AG20443 (cell line): Measurements from ENCODE around the gene YAE1.

Experiments
- DNase-seq: peaks from one replicate; pipeline ENCODE4 v3.0.0; 2012; ENCODE audit warnings: low spot score, mixed read lengths

YAE1 gene

GRCh38 chr7:39608278-39608677 is 42.1 kb downstream of the YAE1 start:
- DNase-seq: no peak

DNA sequence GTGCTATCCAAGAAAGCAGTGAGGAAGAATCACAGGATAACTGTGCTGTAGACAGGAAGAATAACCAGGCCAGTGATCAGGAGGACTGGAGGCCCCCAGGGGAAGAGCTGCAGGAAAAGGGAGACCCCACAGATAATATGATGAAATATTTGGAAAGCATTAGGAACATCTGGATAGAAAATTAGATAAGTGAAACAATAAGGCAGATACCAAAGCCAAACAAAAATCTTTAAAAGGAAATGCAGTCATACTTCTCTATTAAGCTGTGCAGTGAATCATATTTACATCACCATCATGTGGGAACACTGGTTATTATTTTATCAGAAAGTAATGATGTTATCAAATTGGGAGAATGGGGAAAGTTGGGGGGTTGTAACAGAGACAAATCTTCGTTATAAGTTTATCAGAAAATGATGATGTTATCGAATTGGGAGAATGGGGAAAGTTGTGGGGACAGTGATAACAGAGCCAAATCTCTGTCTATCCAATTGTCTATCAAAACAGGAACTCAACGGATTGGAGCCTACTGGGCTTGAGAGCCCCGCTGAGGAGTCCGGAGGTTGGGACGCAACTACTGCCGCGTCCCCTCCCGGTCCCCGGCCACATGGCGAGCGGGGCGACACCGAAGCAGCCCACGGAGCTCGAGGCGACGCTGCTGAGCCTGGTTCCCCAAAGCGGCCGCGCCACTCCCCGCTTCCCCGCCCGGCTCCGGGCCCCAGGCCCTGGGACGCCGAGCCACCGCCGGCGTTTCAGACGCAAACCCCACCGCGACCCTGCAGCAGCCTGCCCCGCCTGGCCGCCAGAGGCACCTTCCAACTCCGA is 43.1 kb downstream of the YAE1 start:
- DNase-seq: peak; percentile 65

GRCh38 chr7:39609935-39610263 is 43.7 kb downstream of the YAE1 start:
- no peak for DNase-seq

DNA sequence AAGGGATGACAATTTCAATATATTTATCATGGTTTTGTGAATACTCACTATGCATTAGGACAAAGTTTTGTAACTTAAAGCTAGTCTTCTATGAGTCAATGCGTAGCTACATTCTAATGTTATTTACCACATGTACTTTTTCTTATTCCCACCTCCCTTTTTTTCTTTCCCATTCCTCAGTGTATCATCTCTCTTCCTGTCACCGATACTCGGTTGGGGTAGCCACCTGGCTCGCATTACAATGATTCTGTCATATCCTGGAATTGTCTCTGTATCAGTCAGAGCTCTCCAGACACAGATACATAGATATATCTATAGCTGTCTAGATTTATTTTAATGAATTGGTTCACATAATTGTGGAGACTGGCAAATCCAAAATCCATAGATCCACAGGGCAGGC is 47.4 kb downstream of the YAE1 start:
- no peak for DNase-seq

GRCh38 chr7:39614299-39614698 is 48.1 kb downstream of the YAE1 start:
- DNase-seq: no peak

DNA sequence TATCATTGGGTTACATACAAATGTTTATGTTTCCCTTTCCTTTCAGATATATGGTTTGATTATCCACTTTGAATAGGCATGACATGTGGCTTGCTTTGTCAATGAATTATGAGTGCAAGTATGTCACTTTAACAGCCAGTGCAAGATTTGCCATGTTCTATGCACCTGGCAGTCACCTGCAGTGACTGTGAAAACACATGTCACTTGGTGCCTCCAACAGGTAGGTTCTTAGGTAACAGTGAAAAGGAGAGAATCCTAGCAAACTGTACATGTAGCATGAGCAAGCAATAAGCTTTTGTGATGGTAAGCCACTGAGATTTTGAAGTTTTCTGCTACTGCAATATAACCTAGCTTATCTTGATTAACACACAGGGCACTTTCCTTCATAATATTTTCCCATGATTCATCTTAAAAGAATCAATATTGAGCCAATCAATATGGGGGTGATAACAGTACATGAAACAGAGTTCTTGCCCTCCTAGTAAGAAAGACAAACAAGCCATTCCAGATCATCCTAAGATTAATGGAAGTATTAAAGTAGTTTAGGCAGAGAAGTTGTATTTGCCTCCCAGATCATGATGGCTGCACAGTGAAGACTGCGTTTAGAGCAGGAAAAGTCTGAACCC is 49.3 kb downstream of the YAE1 start:
- DNase-seq: no peak

- no peak for DNase-seq
These were observed 49.9 kb downstream of the YAE1 start for GRCh38 chr7:39616138-39616537.

GRCh38 chr7:39617005-39617404 is 50.8 kb downstream of the YAE1 start:
- DNase-seq: no peak

- no peak for DNase-seq
These were observed 52.7 kb downstream of the YAE1 start for GRCh38 chr7:39618868-39619267.

DNA sequence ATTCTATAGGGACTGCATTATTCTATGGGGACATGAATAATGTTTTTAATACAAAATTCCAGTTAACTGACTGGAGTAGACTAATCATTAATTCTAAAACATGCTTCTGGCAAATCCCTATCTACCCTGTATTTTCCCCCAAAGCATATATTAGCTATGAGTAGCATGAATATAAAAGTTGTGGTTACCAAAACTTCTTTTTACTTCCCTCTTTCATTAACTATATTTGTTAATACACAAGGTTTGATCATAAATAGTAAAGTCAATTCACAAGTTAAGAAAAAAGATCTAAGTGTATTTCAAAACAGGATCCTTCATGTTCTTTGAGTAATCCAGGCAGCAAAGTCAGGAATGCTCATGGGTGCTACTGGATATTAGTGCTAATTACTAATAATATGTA is 54.3 kb downstream of the YAE1 start:
- DNase-seq: no peak

- peak; percentile 70 for DNase-seq
These were observed 55.1 kb downstream of the YAE1 start for GRCh38 chr7:39621261-39621660.

DNA sequence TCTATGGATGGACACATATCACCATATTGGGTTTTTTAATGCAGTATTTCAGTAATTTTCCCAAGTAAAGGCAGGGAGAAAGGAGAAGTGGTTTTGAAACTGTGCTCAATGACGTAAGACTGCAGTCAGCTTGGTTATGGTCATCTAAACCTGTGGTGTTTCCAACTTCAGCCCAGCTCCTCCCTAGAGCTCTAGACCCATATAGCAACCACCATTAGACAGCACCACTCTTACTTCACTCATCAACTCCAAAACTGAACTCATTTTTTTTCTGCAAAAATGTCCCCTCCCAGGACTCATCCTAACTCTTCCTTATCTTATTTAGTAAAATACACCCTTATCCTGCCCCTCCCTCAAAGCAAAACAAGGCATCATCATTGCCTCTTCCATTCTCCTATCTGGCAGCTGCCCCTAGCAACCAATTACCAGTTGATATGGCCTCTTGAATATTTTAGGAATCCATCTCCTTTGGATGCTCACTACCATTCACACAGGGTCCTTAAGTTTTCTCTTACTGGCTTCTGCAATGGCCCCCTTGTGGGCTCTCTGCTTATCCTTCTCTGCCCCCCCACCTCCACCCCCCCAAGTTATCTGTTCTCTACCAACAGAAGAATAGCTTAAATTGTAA is 55.7 kb downstream of the YAE1 start:
- DNase-seq: no peak
